Transverse colon (tissue), 4 donors: Measurements from ENCODE around the gene CFAP410. TPM values are rescaled to one million over a fixed set of nuclear protein-coding genes. Genes with fewer than 3 reads are reported as not detected.

Experiments
- DNase-seq: peaks from one replicate; pipeline ENCODE4 v3.0.0-alpha.2; 2019
- H3K27ac ChIP-seq, 4 donors: fragments of 200-600 bp; sonication (generic); 2 replicates each; pipeline ENCODE4 v1.5.1; 2016 to 2018; ENCODE audit warnings: inconsistent platforms in 4 of 4
- H3K27me3 ChIP-seq: fragments of 200-600 bp; sonication (generic); 2 replicates; pipeline ENCODE4 v1.5.1; 2017; ENCODE audit warnings: inconsistent platforms
- H3K36me3 ChIP-seq, 4 donors: fragments of 200-600 bp; sonication (generic); 2 replicates each; pipeline ENCODE4 v1.5.1; 2017 to 2019; ENCODE audit warnings: inconsistent platforms in 4 of 4
- H3K4me1 ChIP-seq, 4 donors: fragments of 200-600 bp; sonication (generic); 2 replicates each; pipeline ENCODE4 v1.5.1; 2017 to 2020; ENCODE audit warnings: inconsistent platforms in 4 of 4
- H3K4me3 ChIP-seq, 4 donors: fragments of 200-600 bp; sonication (generic); 1 replicate in 1 of 4; 2 replicates in 3 of 4; pipeline versions ENCODE4 v1.5.1 to v1.6.1; 2017 to 2019; ENCODE audit warnings: inconsistent platforms in 4 of 4
- H3K9me3 ChIP-seq, 2 donors: fragments of 200-600 bp; sonication (generic); 2 replicates each; pipeline ENCODE4 v1.5.1; 2017 to 2019; ENCODE audit warnings: inconsistent platforms in 2 of 2
- EP300 ChIP-seq: sonication (generic); formaldehyde crosslinking; IDR thresholded peaks from one replicate; pipeline ENCODE4 v1.6.1; 2017; ENCODE audit warnings: antibody characterized with exemption, low read depth
- POLR2A ChIP-seq: fragments of 450-650 bp; IDR thresholded peaks from one replicate; pipeline ENCODE4 v1.6.1; 2016; ENCODE audit warnings: antibody characterized with exemption, mild to moderate bottlenecking, moderate library complexity
- POLR2AphosphoS5 ChIP-seq, 3 donors: sonication (generic); formaldehyde crosslinking; IDR thresholded peaks; one replicate each; pipeline ENCODE4 v1.6.1; 2016; ENCODE audit warnings: antibody characterized with exemption in 3 of 3
- WGBS, 2 donors: methylation state at CpG; one replicate each; pipeline ENCODE4 v1.1.5; 2018; ENCODE audit warnings: low coverage in 1 of 2; 5-methylcytosine and 5-hydroxymethylcytosine counted together
- in situ Hi-C, 4 donors: fragments of 200-750 bp; cut with MboI; loops; one replicate each; pipeline versions ENCODE4 v1.15.0 to v1.15.1; 2017; ENCODE audit warnings: low sequenced_read_pairs in 3 of 4, low pct_ligation_motif_present in 1 of 4, low pct_unique_long_range_greater_than_20kb in 1 of 4
- intact Hi-C: fragments of 100-400 bp; cut with DNase I; formaldehyde crosslinking; loops from one replicate; pipeline ENCODE4 v1.15.1; 2023; ENCODE audit warnings: low total_unique reads
- total RNA-seq, 4 donors: library from RNA; depleted of rRNA; stranded (reverse); fragments of >200 nt; gene quantifications; one replicate each; pipeline ENCODE4 v1.1.0, GENCODE V29; 2016
- TF ChIP-seq, protein P1 (sequence below), 5 experiments: fragments of 200-600 bp in 3 of 5; fragments of 450-650 bp in 2 of 5; sonication (generic) in 3 of 5; IDR thresholded peaks; 1 replicate in 2 of 5; 2 replicates in 3 of 5; pipeline ENCODE4 v1.5.1; 2016 to 2017; ENCODE audit warnings: antibody characterized with exemption in 5 of 5, inconsistent platforms in 3 of 5, mild to moderate bottlenecking in 2 of 5, moderate library complexity in 1 of 5

Gene CFAP410
- total RNA-seq, 4 donors from 2014 or later = 17.2 to 41.3 (median 32.2) TPM

DNA sequence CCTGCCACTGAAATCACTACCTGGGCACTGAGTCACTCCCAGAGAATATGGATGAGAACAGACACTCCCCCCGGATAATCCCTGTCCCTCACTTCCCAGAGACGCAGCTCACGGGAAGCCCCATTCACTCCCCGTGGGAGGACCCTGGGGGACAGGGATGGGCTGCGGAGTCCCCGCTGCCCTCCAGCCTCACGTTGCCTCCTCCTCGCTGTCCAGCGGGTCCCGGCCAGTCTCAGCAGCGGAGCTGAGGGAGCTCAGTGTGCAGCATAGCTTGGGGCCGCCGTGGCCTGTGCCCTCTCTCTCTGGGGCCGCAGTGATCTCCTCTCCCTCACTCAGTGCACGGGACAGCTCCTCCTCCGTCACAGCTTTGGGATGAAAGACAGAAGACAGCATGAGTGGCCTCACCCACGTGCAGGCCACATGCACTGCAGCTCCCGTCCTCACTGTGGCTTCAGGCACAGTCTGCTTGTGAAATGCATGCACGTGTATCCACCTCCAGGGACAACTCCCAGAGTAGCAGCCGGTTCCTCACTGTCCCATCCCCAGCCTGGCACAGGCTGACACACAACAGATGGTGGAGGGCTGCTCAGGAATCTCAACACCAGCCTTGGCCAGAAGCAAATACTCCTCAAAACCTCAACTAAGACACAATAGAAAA is 7.4 kb downstream of the CFAP410 start:
- no peaks in the 10 kb centered on the region for H3K4me1 ChIP-seq
- no peak for TF ChIP-seq EP300
- TF ChIP-seq POLR2AphosphoS5 (IDR thresholded peaks at IDR 0.05) = peak in 1 of 3 donors; percentile 8
- intact Hi-C loops = loop anchor here (10.0 kb wide), 1 partner anchor 123 kb away; the partner anchor contains the start of gene LRRC3
- in situ Hi-C loops = no loop called here
- 77% methylated on average over 20 of the region's 20 CpGs; no CpG with 5 or more reads in 1 of the 2 donors for WGBS, 2 donors
- H3K9me3 ChIP-seq = no peaks in the 10 kb centered on the region
- no peaks in the 10 kb centered on the region for H3K27me3 ChIP-seq
- no peak overlapping the region for H3K27ac ChIP-seq
- no peak overlapping the region for H3K4me3 ChIP-seq
- no peak for DNase-seq
- H3K36me3 ChIP-seq = peaks cover 0 to 4% (median 0%) of the 10 kb centered on the region in 4 donors

DNA sequence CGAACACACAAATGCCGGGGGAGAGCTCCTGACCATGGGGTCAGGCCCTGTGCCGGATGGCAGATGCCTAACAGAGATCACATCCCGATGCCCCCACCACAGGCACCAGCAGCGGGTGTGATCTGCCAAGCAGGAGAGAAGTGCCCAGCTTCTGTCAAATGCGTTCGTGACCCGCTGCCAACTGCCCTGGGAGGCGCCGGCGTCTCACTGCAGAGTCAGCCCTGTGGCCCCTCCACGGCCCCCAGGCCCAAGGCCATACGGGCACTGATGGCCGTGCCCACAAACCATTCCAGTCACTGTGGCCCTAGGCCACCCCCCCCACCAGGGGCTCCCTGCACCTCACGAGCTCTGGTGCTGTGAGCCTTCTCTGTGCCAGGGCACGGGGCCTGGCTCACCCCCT is 8.0 kb downstream of the CFAP410 start:
- Histone ChIP-seq H3K4me1 (no peaks in the 10 kb centered on the region), H3K27ac (no peak overlapping the region), H3K4me3 (no peak overlapping the region), H3K9me3 (no peaks in the 10 kb centered on the region), H3K36me3 (peaks cover 0 to 4% (median 0%) of the 10 kb centered on the region in 4 donors), H3K27me3 (no peaks in the 10 kb centered on the region)
- intact Hi-C loops = loop anchor here (10.0 kb wide), 1 partner anchor 124 kb away; the partner anchor contains the start of gene LRRC3
- in situ Hi-C loops = no loop called here
- 83% methylated on average over 10 of the region's 16 CpGs; no CpG with 5 or more reads in 1 of the 2 donors for WGBS, 2 donors
- DNase-seq = no peak
- no peak for TF ChIP-seq EP300
- TF ChIP-seq POLR2AphosphoS5 (IDR thresholded peaks at IDR 0.05) = no peak
- TF ChIP-seq, protein P1, sequence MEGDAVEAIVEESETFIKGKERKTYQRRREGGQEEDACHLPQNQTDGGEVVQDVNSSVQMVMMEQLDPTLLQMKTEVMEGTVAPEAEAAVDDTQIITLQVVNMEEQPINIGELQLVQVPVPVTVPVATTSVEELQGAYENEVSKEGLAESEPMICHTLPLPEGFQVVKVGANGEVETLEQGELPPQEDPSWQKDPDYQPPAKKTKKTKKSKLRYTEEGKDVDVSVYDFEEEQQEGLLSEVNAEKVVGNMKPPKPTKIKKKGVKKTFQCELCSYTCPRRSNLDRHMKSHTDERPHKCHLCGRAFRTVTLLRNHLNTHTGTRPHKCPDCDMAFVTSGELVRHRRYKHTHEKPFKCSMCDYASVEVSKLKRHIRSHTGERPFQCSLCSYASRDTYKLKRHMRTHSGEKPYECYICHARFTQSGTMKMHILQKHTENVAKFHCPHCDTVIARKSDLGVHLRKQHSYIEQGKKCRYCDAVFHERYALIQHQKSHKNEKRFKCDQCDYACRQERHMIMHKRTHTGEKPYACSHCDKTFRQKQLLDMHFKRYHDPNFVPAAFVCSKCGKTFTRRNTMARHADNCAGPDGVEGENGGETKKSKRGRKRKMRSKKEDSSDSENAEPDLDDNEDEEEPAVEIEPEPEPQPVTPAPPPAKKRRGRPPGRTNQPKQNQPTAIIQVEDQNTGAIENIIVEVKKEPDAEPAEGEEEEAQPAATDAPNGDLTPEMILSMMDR (IDR thresholded peaks at IDR 0.05) = no peak
- no peak for TF ChIP-seq POLR2A

DNA sequence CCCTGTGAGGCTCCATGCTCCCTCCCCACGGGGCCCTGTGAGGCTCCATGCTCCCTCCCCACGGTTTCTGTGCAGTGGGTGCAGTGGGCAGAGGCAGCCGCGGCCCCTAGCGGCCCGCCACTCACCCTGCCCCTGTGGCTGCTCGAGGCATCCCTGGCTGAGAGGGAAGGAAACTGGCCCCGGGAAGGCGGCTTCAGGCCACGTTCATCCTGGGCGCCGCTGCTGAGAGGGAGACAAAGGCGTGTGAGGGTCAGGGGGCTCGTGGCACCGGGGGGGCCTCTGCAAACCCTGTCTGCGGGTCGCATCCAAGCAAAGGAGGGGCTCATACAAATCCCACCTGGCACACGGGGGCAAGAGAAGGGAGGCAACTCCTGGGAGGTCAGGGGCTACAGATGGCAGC is 8.5 kb downstream of the CFAP410 start:
- in situ Hi-C loops (no loop called here), intact Hi-C loops (loop anchor here (10.0 kb wide), 1 partner anchor 124 kb away; the partner anchor contains the start of gene LRRC3)
- TF ChIP-seq POLR2AphosphoS5 (IDR thresholded peaks at IDR 0.05) (no peak), EP300 (no peak), POLR2A (no peak)
- TF ChIP-seq, protein P1 (IDR thresholded peaks at IDR 0.05) = no peak
- H3K27ac ChIP-seq = no peak overlapping the region
- 87% methylated on average over 17 of the region's 18 CpGs; no CpG with 5 or more reads in 1 of the 2 donors for WGBS, 2 donors
- H3K36me3 ChIP-seq = peaks cover 0 to 4% (median 0%) of the 10 kb centered on the region in 4 donors
- no peak overlapping the region for H3K4me3 ChIP-seq
- no peaks in the 10 kb centered on the region for H3K9me3 ChIP-seq
- H3K27me3 ChIP-seq = no peaks in the 10 kb centered on the region
- H3K4me1 ChIP-seq = no peaks in the 10 kb centered on the region
- no peak for DNase-seq

DNA sequence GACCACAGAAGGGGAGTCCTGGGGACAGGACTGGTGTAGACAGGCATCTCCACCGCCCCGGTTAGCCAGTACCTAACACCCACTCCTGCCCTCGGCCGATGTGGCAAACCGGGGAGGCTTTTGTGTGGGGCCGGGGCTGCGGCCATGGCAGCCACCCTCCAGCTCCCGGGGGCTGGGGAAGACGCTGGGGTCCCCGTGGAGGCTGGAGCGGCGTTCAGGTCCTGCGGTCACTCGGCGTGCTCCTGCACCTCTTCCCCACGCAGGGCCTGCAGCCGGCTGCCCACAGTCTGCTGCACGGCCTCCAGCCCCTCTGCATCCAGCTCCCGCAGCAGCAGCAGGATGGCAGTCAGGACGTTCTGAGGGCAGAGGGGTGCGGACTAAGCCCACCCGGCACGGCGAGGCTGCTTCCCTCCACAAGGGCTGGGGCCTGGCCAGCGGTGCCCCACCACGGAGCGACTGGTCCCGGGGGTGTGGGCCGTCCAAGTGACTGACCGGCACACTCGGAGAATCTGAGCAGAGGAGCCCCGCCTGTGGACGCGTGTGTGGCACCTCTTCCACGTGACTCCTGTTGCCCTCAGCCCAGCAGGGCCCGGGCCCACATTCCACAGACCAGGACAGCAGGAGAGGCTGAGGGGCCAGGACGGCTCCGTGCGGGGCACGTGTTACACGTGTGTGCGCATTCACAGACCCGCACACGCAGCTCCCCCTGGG is 9.1 kb downstream of the CFAP410 start:
- H3K4me1 ChIP-seq = no peaks in the 10 kb centered on the region
- H3K9me3 ChIP-seq = no peaks in the 10 kb centered on the region
- no peak for DNase-seq
- TF ChIP-seq, protein P1 (IDR thresholded peaks at IDR 0.05) = no peak
- TF ChIP-seq POLR2AphosphoS5 (IDR thresholded peaks at IDR 0.05) (peak in 1 of 3 donors; percentile 18), EP300 (no peak), POLR2A (peak; percentile 14)
- WGBS, 2 donors = 74% methylated on average over 25 of the region's 44 CpGs; no CpG with 5 or more reads in 1 of the 2 donors
- no peak overlapping the region for H3K27ac ChIP-seq
- no peak overlapping the region for H3K4me3 ChIP-seq
- in situ Hi-C loops (no loop called here), intact Hi-C loops (loop anchor here (10.0 kb wide), 1 partner anchor 125 kb away; the partner anchor contains the start of gene LRRC3)
- peaks cover 0 to under 1% (median 0%) of the 10 kb centered on the region in 4 donors for H3K36me3 ChIP-seq
- H3K27me3 ChIP-seq = no peaks in the 10 kb centered on the region
